ENCODE data around the gene RUNX3.

RUNX3 gene

DNA sequence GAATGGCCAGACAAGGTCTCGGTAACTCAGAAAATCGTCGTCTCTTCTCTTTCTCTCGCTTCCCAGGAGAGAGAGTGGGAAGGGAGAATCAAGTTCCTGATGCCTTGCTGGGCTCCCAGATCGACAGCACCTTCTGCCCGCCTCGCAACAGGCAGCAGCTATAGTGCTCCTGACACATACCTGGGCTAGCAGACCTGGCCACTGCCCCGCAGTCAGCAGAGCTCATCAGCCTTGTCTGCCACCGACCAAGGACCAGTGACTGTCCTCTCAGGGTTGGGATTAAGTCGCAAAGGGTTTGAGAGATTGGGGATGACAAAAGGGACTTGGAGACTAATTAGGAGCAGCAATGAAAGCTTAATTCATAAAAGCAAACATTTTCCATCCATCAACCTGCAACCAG is 4.1 kb downstream of the RUNX3 start:
- Histone ChIP-seq H3K4me3 (ENCODE audit: low read length) (no peak overlapping the region), H3K4me1 (ENCODE audit: insufficient read depth, low read length) (peaks cover 25% of the 10 kb centered on the region), H3K27ac (ENCODE audit: low read depth, low read length) (no peak overlapping the region), H3K9ac (ENCODE audit: low read depth, low read length) (no peak overlapping the region), H3K9me3 (ENCODE audit: insufficient read depth, low read depth, low read length) (no peaks in the 10 kb centered on the region), H3K27me3 (ENCODE audit: insufficient read depth, low read length) (peaks cover 69% of the 10 kb centered on the region), H3K36me3 (ENCODE audit: insufficient read depth, low read length) (no peaks in the 10 kb centered on the region)
- 70% methylated on average over 10 of the region's 10 CpGs for WGBS

DNA sequence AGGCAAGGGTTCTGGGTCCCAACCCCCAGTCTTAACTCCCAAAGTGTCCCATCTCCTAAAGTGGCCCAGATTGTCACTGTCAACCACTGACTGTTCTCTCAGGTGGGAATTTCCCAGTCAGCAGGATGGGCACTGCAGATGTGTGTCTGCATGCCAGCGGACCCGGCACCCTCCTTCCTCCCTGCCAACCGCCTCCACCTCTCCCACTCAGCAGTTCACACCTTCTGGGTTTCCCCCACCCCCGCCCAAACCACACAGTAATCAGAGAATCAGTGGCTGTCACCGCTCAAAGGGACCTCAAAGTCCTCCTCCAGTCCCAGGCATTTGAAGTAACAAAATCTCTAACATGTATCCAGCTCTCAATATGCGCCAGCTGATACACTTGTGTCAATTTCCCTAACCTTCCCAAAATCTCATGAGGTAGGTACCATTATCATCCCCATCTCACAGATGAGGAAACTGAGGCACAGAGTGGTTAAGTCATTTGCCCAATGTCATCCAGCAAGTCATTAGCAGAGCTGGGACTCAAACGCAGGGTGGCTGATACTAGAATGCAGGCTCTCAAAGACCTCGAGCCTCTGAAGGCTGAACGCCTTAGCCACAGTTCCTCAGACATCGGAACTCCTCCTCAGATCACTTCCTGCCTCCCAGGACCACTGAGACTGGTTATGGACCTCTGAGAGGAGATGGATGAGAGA is 4.8 kb downstream of the RUNX3 start:
- Histone ChIP-seq H3K4me3 (ENCODE audit: low read length) (no peak overlapping the region), H3K27me3 (ENCODE audit: insufficient read depth, low read length) (peaks cover 62% of the 10 kb centered on the region), H3K9me3 (ENCODE audit: insufficient read depth, low read depth, low read length) (no peaks in the 10 kb centered on the region), H3K9ac (ENCODE audit: low read depth, low read length) (no peak overlapping the region), H3K4me1 (ENCODE audit: insufficient read depth, low read length) (peaks cover 25% of the 10 kb centered on the region), H3K27ac (ENCODE audit: low read depth, low read length) (no peak overlapping the region), H3K36me3 (ENCODE audit: insufficient read depth, low read length) (no peaks in the 10 kb centered on the region)
- 85% methylated on average over 10 of the region's 10 CpGs for WGBS

DNA sequence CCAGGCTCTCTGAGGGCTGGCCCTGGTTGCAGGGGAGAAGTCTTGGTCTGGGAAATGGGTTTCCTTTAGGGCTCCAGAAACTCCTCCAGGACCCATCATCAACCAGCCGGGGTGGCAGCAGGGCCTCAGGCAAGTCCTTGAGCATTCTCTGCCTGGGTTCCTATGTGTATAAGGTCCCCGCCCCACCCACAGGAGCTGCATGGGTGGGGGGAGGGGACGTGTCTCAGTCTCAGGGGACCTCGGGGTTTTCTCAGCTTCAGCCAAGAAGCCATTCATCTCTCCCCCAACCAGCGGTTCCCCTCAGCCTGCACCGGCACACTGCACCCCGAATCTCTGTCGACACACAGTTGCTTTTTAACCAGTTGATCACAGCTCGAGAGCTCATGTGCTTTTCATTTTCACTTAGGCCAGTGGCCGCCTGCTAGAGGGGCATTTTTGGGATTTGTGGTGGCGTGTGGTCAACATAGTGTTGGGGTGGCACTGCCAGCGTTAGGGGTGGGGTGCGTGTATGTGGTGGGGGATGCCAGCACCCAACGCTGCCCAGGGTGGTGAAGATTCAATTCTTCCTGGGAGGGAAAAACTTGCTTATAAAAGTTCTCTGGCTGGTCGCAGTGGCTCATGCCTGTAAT is 6.5 kb downstream of the RUNX3 start:
- H3K27me3 ChIP-seq (ENCODE audit: insufficient read depth, low read length), result peaks cover 46% of the 10 kb centered on the region
- H3K36me3 ChIP-seq (ENCODE audit: insufficient read depth, low read length), result no peaks in the 10 kb centered on the region
- no peak overlapping the region for H3K4me3 ChIP-seq (ENCODE audit: low read length)
- no peaks in the 10 kb centered on the region for H3K9me3 ChIP-seq (ENCODE audit: insufficient read depth, low read depth, low read length)
- no peak overlapping the region for H3K27ac ChIP-seq (ENCODE audit: low read depth, low read length)
- no peak overlapping the region for H3K9ac ChIP-seq (ENCODE audit: low read depth, low read length)
- WGBS, result 91% methylated on average over 14 of the region's 15 CpGs
- H3K4me1 ChIP-seq (ENCODE audit: insufficient read depth, low read length), result peaks cover 25% of the 10 kb centered on the region

DNA sequence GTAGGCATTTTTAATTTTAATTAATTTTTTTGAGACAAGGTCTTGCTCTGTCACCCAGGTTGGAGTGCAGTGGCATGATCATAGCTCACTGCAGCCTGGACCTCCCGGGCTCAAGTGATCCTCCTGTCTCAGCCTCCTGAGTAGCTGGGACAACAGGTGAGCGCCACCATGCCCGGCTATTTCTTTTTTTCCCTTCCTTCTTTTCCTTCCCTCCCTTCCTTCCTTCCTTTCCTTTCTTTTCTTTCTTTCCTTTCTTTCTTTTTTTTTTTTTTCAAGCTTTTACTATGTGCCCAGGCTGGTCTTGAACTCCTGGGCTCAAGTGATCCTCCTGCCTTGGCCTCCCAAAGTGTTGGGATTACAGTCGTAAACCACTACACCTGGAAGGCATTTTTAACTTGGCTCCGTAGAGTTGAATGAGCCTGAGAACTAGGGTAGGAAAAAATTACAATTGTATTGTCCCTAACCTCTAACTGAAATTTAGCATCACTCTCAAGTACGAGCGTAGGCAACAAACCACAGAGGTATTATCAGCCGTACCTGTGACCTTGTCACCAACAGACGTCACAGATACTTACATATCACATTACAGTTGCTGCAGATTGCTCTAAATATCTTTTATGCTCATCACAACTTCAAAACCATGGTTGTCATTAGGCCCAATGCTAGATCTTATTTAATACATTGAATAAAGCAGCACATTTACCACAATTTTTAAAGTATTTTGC is 8.0 kb downstream of the RUNX3 start:
- WGBS, result 95% methylated on average over 9 of the region's 9 CpGs
- peaks cover 31% of the 10 kb centered on the region for H3K27me3 ChIP-seq (ENCODE audit: insufficient read depth, low read length)
- H3K4me1 ChIP-seq (ENCODE audit: insufficient read depth, low read length), result peaks cover 11% of the 10 kb centered on the region
- H3K4me3 ChIP-seq (ENCODE audit: low read length), result no peak overlapping the region
- H3K27ac ChIP-seq (ENCODE audit: low read depth, low read length), result no peak overlapping the region
- H3K9me3 ChIP-seq (ENCODE audit: insufficient read depth, low read depth, low read length), result no peaks in the 10 kb centered on the region
- H3K36me3 ChIP-seq (ENCODE audit: insufficient read depth, low read length), result no peaks in the 10 kb centered on the region
- no peak overlapping the region for H3K9ac ChIP-seq (ENCODE audit: low read depth, low read length)

DNA sequence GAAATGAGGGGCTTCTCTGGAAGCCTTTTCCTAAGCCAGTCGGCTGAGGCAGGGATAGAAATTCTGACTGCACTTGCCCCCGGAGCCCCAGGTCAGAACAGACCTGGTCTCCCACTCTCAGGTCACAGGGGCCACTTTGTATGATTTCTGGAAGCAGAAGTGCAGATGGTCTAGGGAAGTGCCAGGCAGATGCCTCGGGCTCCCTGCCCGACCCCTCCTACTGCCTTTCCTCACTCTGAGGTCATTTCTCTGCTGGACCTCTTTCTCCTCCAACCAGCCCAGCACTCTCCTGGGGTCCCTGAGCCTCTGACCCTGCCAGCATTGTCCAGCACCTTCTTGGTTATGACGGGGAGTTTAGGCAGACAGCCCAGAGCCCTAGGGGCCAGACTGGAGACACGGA is 8.7 kb downstream of the RUNX3 start:
- peaks cover 24% of the 10 kb centered on the region for H3K27me3 ChIP-seq (ENCODE audit: insufficient read depth, low read length)
- WGBS, result 75% methylated on average over 6 of the region's 6 CpGs
- no peaks in the 10 kb centered on the region for H3K36me3 ChIP-seq (ENCODE audit: insufficient read depth, low read length)
- no peak overlapping the region for H3K27ac ChIP-seq (ENCODE audit: low read depth, low read length)
- no peak overlapping the region for H3K9ac ChIP-seq (ENCODE audit: low read depth, low read length)
- peaks cover 4% of the 10 kb centered on the region; the same call in 1 of the 2 replicates for H3K4me1 ChIP-seq (ENCODE audit: insufficient read depth, low read length)
- no peak overlapping the region for H3K4me3 ChIP-seq (ENCODE audit: low read length)
- no peaks in the 10 kb centered on the region for H3K9me3 ChIP-seq (ENCODE audit: insufficient read depth, low read depth, low read length)

DNA sequence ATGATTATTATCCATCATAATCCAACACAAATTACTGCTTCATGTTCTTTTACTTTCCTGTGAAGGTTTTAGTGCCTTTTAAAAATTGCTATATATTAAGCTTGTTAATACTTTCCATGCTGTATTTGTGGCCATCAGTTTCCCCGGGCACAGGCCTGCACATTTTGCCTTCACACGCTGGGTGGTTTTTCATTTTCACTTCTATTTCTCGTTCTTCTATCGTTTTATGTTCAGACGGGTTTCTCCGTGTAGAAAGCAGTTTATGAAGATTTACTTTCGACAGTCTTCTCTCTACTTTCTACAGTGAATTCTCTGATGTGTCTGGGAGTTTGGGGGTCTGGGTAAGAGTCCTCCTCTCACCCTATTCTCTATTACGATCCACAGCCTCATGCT is 9.5 kb downstream of the RUNX3 start:
- Histone ChIP-seq H3K4me3 (ENCODE audit: low read length) (no peak overlapping the region), H3K36me3 (ENCODE audit: insufficient read depth, low read length) (no peaks in the 10 kb centered on the region), H3K9ac (ENCODE audit: low read depth, low read length) (no peak overlapping the region), H3K27ac (ENCODE audit: low read depth, low read length) (no peak overlapping the region), H3K4me1 (ENCODE audit: insufficient read depth, low read length) (peaks cover 8% of the 10 kb centered on the region; the same call in 1 of the 2 replicates), H3K27me3 (ENCODE audit: insufficient read depth, low read length) (peaks cover 16% of the 10 kb centered on the region), H3K9me3 (ENCODE audit: insufficient read depth, low read depth, low read length) (no peaks in the 10 kb centered on the region)
- 95% methylated on average over 7 of the region's 8 CpGs for WGBS

DNA sequence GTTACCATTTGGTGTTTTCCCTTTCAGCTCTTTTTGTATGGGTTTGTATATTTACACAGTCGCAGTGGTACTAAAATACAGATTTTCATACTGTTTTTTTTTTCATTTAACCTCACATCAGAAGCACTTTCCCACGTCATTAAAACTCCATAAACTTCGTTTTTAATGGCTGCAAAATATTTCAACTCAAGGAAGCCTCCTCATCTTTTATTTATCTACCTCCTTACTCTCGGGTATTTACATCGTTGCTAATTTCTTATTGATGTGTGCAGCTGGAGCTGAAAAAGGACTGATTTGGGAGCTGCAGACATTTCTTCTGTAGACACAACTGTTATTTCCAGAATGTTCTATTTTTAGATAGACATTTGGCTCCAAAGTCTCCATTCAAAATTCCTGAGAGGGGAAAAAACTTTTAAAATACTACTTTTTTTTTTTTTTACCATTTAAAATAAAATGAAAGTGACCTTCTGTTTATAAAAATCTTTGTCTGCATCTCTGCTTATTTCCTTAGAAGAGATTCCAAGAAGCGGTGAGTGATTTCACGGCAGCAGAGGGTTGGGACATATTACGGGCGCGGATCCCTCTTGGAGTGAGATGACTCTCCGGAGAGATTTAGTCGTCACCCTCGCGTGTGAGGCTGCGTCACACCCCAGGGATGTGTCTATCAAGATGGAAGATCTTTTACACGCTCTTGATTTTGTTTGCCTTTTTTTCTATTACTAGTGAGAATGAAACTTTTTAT is 10.1 kb downstream of the RUNX3 start:
- H3K9me3 ChIP-seq (ENCODE audit: insufficient read depth, low read depth, low read length), result no peaks in the 10 kb centered on the region
- no peak overlapping the region for H3K4me3 ChIP-seq (ENCODE audit: low read length)
- H3K9ac ChIP-seq (ENCODE audit: low read depth, low read length), result no peak overlapping the region
- peaks cover 10% of the 10 kb centered on the region for H3K27me3 ChIP-seq (ENCODE audit: insufficient read depth, low read length)
- peaks cover 8% of the 10 kb centered on the region; the same call in 1 of the 2 replicates for H3K4me1 ChIP-seq (ENCODE audit: insufficient read depth, low read length)
- no peak overlapping the region for H3K27ac ChIP-seq (ENCODE audit: low read depth, low read length)
- no peaks in the 10 kb centered on the region for H3K36me3 ChIP-seq (ENCODE audit: insufficient read depth, low read length)
- whole genome bisulfite sequencing, result 92% methylated on average over 15 of the region's 16 CpGs

DNA sequence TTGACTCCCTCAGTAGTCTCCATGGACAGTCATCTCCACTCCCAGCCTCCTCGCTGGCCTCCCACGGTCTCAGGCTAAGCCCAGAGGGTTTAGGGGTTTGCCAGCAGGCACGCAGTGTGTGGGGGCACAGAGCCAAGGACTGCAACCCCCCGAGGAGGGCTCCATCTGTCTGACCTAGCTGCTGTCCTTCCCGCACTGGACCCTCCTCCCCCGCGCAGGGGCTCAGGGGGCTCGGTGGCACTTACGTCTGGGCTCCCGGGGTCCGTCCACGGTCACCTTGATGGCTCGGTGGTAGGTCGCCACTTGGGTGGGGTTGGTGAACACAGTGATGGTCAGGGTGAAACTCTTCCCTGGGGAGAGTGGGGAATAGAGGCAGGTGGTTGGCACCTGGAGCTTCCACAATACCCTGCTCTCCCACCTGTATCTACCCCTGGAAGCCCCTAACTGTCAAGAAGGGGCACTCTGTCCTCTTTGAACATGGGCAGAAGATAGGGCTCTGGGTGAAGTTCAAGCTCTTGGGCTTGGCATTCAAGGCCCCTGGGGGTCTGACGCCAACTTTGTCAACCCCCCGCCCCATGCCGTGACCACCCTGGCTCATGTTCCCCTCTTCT is 11.0 kb downstream of the RUNX3 start:
- H3K27ac ChIP-seq (ENCODE audit: low read depth, low read length), result no peak overlapping the region
- no peaks in the 10 kb centered on the region for H3K36me3 ChIP-seq (ENCODE audit: insufficient read depth, low read length)
- H3K9me3 ChIP-seq (ENCODE audit: insufficient read depth, low read depth, low read length), result no peaks in the 10 kb centered on the region
- 95% methylated on average over 17 of the region's 17 CpGs for WGBS
- H3K9ac ChIP-seq (ENCODE audit: low read depth, low read length), result no peak overlapping the region
- H3K4me3 ChIP-seq (ENCODE audit: low read length), result no peak overlapping the region
- 0 out of 2 replicates have a peak, but pooled peaks cover 1% of the 10 kb centered on the region for H3K27me3 ChIP-seq (ENCODE audit: insufficient read depth, low read length)
- peaks cover 8% of the 10 kb centered on the region; the same call in 1 of the 2 replicates for H3K4me1 ChIP-seq (ENCODE audit: insufficient read depth, low read length)

DNA sequence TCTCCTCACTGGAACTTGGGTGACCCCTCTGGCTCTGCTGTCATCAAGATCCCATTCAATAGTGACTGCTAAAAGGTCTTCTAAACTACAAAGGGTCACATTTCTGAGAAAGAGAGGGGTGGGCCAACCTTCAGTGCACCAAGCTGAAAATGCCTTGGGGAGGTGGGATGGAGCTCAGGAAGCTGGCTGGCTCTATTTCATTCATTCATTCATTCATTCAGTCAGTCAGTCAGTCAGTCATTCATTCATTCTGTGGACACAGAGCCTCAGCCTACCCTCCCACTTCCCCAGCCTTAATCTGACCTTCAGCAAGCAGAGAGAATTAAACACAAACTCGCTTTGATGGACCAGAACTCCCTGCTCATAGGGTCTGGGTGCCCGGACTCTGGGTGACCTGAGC is 11.7 kb downstream of the RUNX3 start:
- no peaks in the 10 kb centered on the region for H3K36me3 ChIP-seq (ENCODE audit: insufficient read depth, low read length)
- H3K4me1 ChIP-seq (ENCODE audit: insufficient read depth, low read length), result peaks cover 8% of the 10 kb centered on the region; the same call in 1 of the 2 replicates
- H3K9me3 ChIP-seq (ENCODE audit: insufficient read depth, low read depth, low read length), result no peaks in the 10 kb centered on the region
- H3K27me3 ChIP-seq (ENCODE audit: insufficient read depth, low read length), result no peaks in the 10 kb centered on the region
- H3K4me3 ChIP-seq (ENCODE audit: low read length), result no peak overlapping the region
- WGBS, result 92% methylated on average over 2 of the region's 2 CpGs
- no peak overlapping the region for H3K9ac ChIP-seq (ENCODE audit: low read depth, low read length)
- no peak overlapping the region for H3K27ac ChIP-seq (ENCODE audit: low read depth, low read length)

DNA sequence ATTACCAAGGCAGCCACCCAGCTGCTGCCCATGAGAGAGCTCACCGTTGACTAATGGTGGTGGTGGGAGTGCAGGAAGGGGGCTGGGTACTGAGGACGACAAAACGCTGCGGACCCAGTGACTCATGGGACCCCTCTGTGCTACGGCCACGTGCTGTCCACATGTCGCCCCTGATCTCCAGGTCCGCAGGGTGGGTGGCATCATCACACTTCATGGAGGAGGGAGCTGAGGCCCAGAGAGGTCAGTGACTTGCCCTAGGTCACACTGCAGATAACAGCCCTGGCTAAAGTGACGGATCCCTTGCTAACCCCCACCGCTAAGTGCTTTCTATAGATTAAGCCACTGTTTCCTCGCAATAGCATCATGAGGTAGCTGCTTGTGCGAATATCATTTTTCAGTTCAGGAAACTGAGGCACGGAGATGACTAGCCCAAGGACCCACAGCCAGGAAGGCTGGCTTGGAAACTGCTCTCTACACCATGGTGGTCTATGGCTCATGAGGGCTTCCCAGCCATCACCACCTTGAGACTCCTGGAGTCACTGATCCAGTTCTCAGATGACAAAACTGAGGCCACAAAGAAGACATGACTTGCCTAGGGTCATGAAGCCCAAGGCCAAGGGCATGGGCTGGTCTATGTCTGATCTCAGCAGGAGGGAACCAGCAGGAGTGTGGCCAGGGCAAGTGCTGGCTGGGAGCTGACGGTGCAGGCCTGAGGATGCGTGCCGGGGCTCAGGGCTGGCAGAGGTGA is 12.6 kb downstream of the RUNX3 start:
- no peaks in the 10 kb centered on the region for H3K36me3 ChIP-seq (ENCODE audit: insufficient read depth, low read length)
- no peak overlapping the region for H3K27ac ChIP-seq (ENCODE audit: low read depth, low read length)
- H3K4me1 ChIP-seq (ENCODE audit: insufficient read depth, low read length), result peaks cover 8% of the 10 kb centered on the region; the same call in 1 of the 2 replicates
- H3K4me3 ChIP-seq (ENCODE audit: low read length), result no peak overlapping the region
- no peaks in the 10 kb centered on the region for H3K9me3 ChIP-seq (ENCODE audit: insufficient read depth, low read depth, low read length)
- no peak overlapping the region for H3K9ac ChIP-seq (ENCODE audit: low read depth, low read length)
- 92% methylated on average over 16 of the region's 16 CpGs for WGBS
- H3K27me3 ChIP-seq (ENCODE audit: insufficient read depth, low read length), result no peaks in the 10 kb centered on the region

Data from HUES64 (cell line).